Measurements from ENCODE around the gene MYOF. TPM values are rescaled to one million over a fixed set of nuclear protein-coding genes. Genes with fewer than 3 reads are reported as not detected.

MYOF gene
- total RNA-seq, 1 experiment from 2014 or later: 376 TPM

DNA sequence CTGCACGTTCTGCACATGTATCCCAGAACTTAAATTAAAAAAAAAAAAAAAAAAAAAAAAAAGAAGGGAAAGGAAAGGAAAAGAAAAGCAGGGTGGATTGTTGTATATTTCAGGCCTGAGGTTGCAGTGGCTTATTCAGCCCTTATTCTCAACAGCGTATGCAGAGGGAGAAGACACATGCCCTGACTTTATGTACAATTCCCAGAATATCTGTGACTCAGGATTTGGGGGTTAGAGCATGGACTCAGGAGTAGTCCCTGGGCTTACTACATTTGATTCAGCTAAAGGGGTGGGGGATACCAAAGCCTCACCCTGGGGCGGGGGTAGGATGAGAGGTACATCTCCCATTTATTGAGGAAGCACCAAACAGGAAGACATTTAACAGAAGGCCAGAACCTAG, 137.4 kb downstream of the MYOF start:
- Histone ChIP-seq H3K36me3 (ENCODE audit: control insufficient read depth, insufficient read depth, low read length) (peaks cover 64% of the 10 kb centered on the region), H3K9me3 (ENCODE audit: control insufficient read depth, insufficient read depth, low read depth, low read length) (no peaks in the 10 kb centered on the region), H3K4me3 (ENCODE audit: low read depth in 2 of 2, low read length in 2 of 2) (no peak overlapping the region), H3K27ac (ENCODE audit: low read length) (no peak overlapping the region), H3K27me3 (ENCODE audit: control insufficient read depth, insufficient read depth, low read length) (no peaks in the 10 kb centered on the region), H3K4me1 (ENCODE audit: control insufficient read depth, insufficient read depth, low read length) (no peaks in the 10 kb centered on the region)
- intact Hi-C loops (cut with micrococcal nuclease; ENCODE audit: unreplicated experiment): no loop called here
- BruUV-seq (replicated peaks): no TSS peak
- TF ChIP-seq POLR2AphosphoS5 (IDR thresholded peaks at IDR 0.05; ENCODE audit: low read depth, low read length) (no peak), CTCF (IDR thresholded peaks at IDR 0.05) (no peak), SIN3A (IDR thresholded peaks at IDR 0.05; ENCODE audit: borderline replicate concordance, insufficient read depth, low read depth, low read length) (no peak), TCF7L2 (IDR thresholded peaks at IDR 0.05; ENCODE audit: low read depth, low read length) (no peak)
- TF ChIP-seq, protein P1, sequence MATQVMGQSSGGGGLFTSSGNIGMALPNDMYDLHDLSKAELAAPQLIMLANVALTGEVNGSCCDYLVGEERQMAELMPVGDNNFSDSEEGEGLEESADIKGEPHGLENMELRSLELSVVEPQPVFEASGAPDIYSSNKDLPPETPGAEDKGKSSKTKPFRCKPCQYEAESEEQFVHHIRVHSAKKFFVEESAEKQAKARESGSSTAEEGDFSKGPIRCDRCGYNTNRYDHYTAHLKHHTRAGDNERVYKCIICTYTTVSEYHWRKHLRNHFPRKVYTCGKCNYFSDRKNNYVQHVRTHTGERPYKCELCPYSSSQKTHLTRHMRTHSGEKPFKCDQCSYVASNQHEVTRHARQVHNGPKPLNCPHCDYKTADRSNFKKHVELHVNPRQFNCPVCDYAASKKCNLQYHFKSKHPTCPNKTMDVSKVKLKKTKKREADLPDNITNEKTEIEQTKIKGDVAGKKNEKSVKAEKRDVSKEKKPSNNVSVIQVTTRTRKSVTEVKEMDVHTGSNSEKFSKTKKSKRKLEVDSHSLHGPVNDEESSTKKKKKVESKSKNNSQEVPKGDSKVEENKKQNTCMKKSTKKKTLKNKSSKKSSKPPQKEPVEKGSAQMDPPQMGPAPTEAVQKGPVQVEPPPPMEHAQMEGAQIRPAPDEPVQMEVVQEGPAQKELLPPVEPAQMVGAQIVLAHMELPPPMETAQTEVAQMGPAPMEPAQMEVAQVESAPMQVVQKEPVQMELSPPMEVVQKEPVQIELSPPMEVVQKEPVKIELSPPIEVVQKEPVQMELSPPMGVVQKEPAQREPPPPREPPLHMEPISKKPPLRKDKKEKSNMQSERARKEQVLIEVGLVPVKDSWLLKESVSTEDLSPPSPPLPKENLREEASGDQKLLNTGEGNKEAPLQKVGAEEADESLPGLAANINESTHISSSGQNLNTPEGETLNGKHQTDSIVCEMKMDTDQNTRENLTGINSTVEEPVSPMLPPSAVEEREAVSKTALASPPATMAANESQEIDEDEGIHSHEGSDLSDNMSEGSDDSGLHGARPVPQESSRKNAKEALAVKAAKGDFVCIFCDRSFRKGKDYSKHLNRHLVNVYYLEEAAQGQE (IDR thresholded peaks at IDR 0.05; ENCODE audit: insufficient read depth in 1 of 2, low read depth in 2 of 2, low read length in 1 of 2): no peak
- ChIA-PET CTCF (no interaction called here), POLR2A (no interaction called here)
- DNase-seq (ENCODE audit: low read depth, low spot score): no peak
- ATAC-seq: no peak
- in situ Hi-C loops (cut with HindIII; ENCODE audit: low pct_unique_long_range_greater_than_20kb, low sequenced_read_pairs): no loop called here

- intact Hi-C loops (cut with micrococcal nuclease; ENCODE audit: unreplicated experiment): no loop called here
- BruUV-seq (replicated peaks): no TSS peak
- Histone ChIP-seq H3K9me3 (ENCODE audit: control insufficient read depth, insufficient read depth, low read depth, low read length) (no peaks in the 10 kb centered on the region), H3K27me3 (ENCODE audit: control insufficient read depth, insufficient read depth, low read length) (no peaks in the 10 kb centered on the region), H3K4me3 (ENCODE audit: low read depth in 2 of 2, low read length in 2 of 2) (no peak overlapping the region), H3K36me3 (ENCODE audit: control insufficient read depth, insufficient read depth, low read length) (peaks cover 59% of the 10 kb centered on the region), H3K27ac (ENCODE audit: low read length) (no peak overlapping the region), H3K4me1 (ENCODE audit: control insufficient read depth, insufficient read depth, low read length) (no peaks in the 10 kb centered on the region)
- TF ChIP-seq TCF7L2 (IDR thresholded peaks at IDR 0.05; ENCODE audit: low read depth, low read length): no peak
- no peak for TF ChIP-seq POLR2AphosphoS5 (IDR thresholded peaks at IDR 0.05; ENCODE audit: low read depth, low read length)
- TF ChIP-seq, protein P1 (IDR thresholded peaks at IDR 0.05; ENCODE audit: insufficient read depth in 1 of 2, low read depth in 2 of 2, low read length in 1 of 2): no peak
- no peak for TF ChIP-seq CTCF (IDR thresholded peaks at IDR 0.05)
- TF ChIP-seq SIN3A (IDR thresholded peaks at IDR 0.05; ENCODE audit: borderline replicate concordance, insufficient read depth, low read depth, low read length): no peak
- DNase-seq (ENCODE audit: low read depth, low spot score) (no peak), ATAC-seq (no peak)
- ChIA-PET POLR2A (no interaction called here), CTCF (no interaction called here)
- in situ Hi-C loops (cut with HindIII; ENCODE audit: low pct_unique_long_range_greater_than_20kb, low sequenced_read_pairs): no loop called here
These were observed 139.2 kb downstream of the MYOF start for GRCh38 chr10:93342921-93343320.
